ENCODE measurements around the gene SDSL.

Gene SDSL

GRCh38 chr12:113422030-113422885, at the start of gene SDSL:
Gene SDSL, plus strand, starts transcription at chr12:113422380. Its CDS starts 5,603 bp downstream, at chr12:113427983.
- peak; percentile 62 for DNase-seq

- DNase-seq, result no peak
Observed at GRCh38 chr12:113373440-113373839, 48.7 kb upstream of the SDSL start.

GRCh38 chr12:113373969-113374368, 48.2 kb upstream of the SDSL start:
- DNase-seq, result no peak

GRCh38 chr12:113374823-113375428, 47.3 kb upstream of the SDSL start:
- no peak for DNase-seq

GRCh38 chr12:113378291-113378690, 43.9 kb upstream of the SDSL start:
- no peak for DNase-seq

- DNase-seq, result no peak
Observed at GRCh38 chr12:113381220-113381619, 41.0 kb upstream of the SDSL start.

GRCh38 chr12:113382206-113382605, 40.0 kb upstream of the SDSL start:
- DNase-seq, result no peak

- DNase-seq, result no peak
Observed at GRCh38 chr12:113384778-113385177, 37.4 kb upstream of the SDSL start.

GRCh38 chr12:113385282-113385882, 36.8 kb upstream of the SDSL start:
- no peak for DNase-seq

- no peak for DNase-seq
Observed at GRCh38 chr12:113386866-113387566, 35.2 kb upstream of the SDSL start.

GRCh38 chr12:113387631-113388030, 34.5 kb upstream of the SDSL start:
- DNase-seq, result no peak

- no peak for DNase-seq
Observed at GRCh38 chr12:113388351-113388750, 33.8 kb upstream of the SDSL start.

GRCh38 chr12:113390064-113391043, 31.8 kb upstream of the SDSL start:
- DNase-seq, result no peak

- DNase-seq, result no peak
Observed at GRCh38 chr12:113391145-113391544, 31.0 kb upstream of the SDSL start.

- DNase-seq, result no peak
Observed at GRCh38 chr12:113391650-113392337, 30.4 kb upstream of the SDSL start.

- no peak for DNase-seq
Observed at GRCh38 chr12:113392520-113392919, 29.7 kb upstream of the SDSL start.

GRCh38 chr12:113392988-113393579, 29.1 kb upstream of the SDSL start:
- DNase-seq, result no peak

- no peak for DNase-seq
Observed at GRCh38 chr12:113393749-113394148, 28.4 kb upstream of the SDSL start.

- DNase-seq, result no peak
Observed at GRCh38 chr12:113395119-113395518, 27.1 kb upstream of the SDSL start.

- DNase-seq, result no peak
Observed at GRCh38 chr12:113396200-113396599, 26.0 kb upstream of the SDSL start.

Measured in NCI-H2029 treated with DMSO at 0.1 percent for 48 hours (cell line).